ENCODE measurements around the gene GOLM1.

The GOLM1 gene

DNA sequence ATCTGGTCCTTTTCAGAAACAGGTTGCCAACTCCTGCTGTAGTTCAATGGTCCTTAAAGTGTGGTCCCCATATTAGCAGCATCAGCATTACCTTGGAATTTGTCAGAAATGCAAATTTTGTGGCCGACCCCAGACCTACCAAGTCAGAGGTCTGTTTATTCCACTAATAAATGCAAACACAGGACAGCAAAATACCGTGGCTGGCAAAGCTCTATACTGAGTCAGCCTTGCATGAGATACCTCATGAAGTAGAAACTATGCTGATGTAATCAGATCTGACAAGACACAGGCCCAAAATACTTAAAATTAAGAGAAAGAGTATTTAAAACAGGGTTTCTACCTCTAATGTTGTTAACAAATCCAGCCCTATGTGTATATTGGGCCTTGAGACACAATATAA, 3.0 kb downstream of the GOLM1 start:
- H3K4me1 ChIP-seq (ENCODE audit: low read length) = peaks cover 53% of the 10 kb centered on the region
- H3K9me3 ChIP-seq (ENCODE audit: insufficient read depth, low read length) = no peaks in the 10 kb centered on the region
- no peak overlapping the region for H3K9ac ChIP-seq (ENCODE audit: low read length)
- no peaks in the 10 kb centered on the region for H3K36me3 ChIP-seq (replicated peaks; ENCODE audit: low read depth, low read length)
- H2AFZ ChIP-seq (ENCODE audit: low read depth, low read length) = no peak overlapping the region
- H4K20me1 ChIP-seq (ENCODE audit: insufficient read depth, low read length) = no peaks in the 10 kb centered on the region
- no peak overlapping the region for H3K4me3 ChIP-seq (ENCODE audit: low read length)
- H3K4me2 ChIP-seq (ENCODE audit: low read length) = no peak overlapping the region
- TF ChIP-seq, protein P1, sequence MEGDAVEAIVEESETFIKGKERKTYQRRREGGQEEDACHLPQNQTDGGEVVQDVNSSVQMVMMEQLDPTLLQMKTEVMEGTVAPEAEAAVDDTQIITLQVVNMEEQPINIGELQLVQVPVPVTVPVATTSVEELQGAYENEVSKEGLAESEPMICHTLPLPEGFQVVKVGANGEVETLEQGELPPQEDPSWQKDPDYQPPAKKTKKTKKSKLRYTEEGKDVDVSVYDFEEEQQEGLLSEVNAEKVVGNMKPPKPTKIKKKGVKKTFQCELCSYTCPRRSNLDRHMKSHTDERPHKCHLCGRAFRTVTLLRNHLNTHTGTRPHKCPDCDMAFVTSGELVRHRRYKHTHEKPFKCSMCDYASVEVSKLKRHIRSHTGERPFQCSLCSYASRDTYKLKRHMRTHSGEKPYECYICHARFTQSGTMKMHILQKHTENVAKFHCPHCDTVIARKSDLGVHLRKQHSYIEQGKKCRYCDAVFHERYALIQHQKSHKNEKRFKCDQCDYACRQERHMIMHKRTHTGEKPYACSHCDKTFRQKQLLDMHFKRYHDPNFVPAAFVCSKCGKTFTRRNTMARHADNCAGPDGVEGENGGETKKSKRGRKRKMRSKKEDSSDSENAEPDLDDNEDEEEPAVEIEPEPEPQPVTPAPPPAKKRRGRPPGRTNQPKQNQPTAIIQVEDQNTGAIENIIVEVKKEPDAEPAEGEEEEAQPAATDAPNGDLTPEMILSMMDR (IDR thresholded peaks at IDR 0.05; ENCODE audit: low read depth, low read length) = no peak
- TF ChIP-seq EZH2phosphoT487 (IDR thresholded peaks at IDR 0.05; ENCODE audit: low read depth) = no peak
- peaks cover 17% of the 10 kb centered on the region for H3K27me3 ChIP-seq (ENCODE audit: low read depth, low read length)
- H3K79me2 ChIP-seq (ENCODE audit: low read length) = peaks cover 19% of the 10 kb centered on the region
- H3K27ac ChIP-seq (ENCODE audit: low read length) = no peak overlapping the region

DNA sequence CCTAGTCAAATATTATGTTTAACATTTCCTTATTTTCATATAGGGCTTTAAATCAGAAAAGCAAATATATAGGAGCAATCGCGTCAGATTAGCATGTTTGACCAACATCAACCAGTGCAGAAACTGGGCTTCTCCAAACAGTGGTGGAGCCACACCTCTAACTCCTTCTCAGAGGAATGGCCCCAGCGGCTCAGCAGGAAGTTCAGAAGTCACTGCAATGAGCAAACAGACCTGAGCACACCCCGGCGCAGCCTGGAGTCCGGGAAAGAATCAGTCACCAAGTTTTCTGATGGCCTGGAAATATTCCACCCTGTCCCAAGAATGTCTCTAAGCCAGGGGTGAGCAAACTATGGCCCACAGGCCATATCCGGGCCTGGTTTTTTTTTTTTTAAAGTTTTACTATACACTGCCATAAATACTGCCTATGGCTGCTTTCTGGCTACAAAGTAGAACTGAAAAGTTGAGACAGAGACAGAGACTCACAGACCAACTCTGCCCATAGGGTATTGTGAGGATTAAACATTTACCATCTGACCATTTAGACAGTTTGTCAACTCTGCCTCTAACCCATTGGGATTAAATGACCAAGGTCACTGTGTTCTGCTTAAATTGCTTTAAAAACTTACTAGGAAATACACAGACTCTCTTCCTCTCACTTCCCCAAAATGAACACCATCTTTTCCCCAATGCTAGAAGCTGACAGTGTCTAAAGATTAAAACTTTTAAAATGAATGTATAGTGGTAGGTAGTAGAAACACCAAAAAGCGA, 5.4 kb downstream of the GOLM1 start:
- Histone ChIP-seq H3K27me3 (ENCODE audit: low read depth, low read length) (0 out of 2 replicates have a peak, but pooled peaks cover 7% of the 10 kb centered on the region), H3K4me1 (ENCODE audit: low read length) (peaks cover 39% of the 10 kb centered on the region), H3K9ac (ENCODE audit: low read length) (no peak overlapping the region), H3K27ac (ENCODE audit: low read length) (peak overlapping the region; percentile 61), H3K4me2 (ENCODE audit: low read length) (peak overlapping the region; percentile 52), H3K79me2 (ENCODE audit: low read length) (peaks cover 19% of the 10 kb centered on the region), H3K9me3 (ENCODE audit: insufficient read depth, low read length) (no peaks in the 10 kb centered on the region), H3K4me3 (ENCODE audit: low read length) (peak overlapping the region; percentile 39), H2AFZ (ENCODE audit: low read depth, low read length) (no peak overlapping the region), H4K20me1 (ENCODE audit: insufficient read depth, low read length) (no peaks in the 10 kb centered on the region), H3K36me3 (replicated peaks; ENCODE audit: low read depth, low read length) (no peaks in the 10 kb centered on the region)
- TF ChIP-seq, protein P1 (IDR thresholded peaks at IDR 0.05; ENCODE audit: low read depth, low read length) = no peak
- no peak for TF ChIP-seq EZH2phosphoT487 (IDR thresholded peaks at IDR 0.05; ENCODE audit: low read depth)

DNA sequence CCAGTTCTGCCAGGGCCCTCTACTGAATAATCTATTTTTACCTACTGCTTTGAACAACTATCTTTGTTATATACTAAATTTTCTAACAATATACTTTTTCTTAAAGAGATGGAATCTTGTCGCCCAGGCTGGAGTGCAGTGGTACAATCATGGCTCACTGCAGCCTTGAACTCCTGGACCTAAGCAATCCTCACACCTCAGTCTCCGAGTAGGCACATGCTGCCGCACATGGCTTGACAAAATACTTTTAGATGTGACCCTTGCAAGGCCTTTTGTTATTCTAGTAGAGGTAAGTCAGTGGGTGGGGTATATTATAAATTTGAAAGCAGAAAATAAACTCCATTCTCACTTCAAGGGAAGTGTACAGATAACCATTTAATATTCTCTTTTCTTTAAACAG, 7.9 kb downstream of the GOLM1 start:
- Histone ChIP-seq H4K20me1 (ENCODE audit: insufficient read depth, low read length) (no peaks in the 10 kb centered on the region), H3K9ac (ENCODE audit: low read length) (no peak overlapping the region), H3K4me2 (ENCODE audit: low read length) (no peak overlapping the region), H2AFZ (ENCODE audit: low read depth, low read length) (no peak overlapping the region), H3K4me3 (ENCODE audit: low read length) (no peak overlapping the region), H3K79me2 (ENCODE audit: low read length) (peaks cover 13% of the 10 kb centered on the region), H3K36me3 (replicated peaks; ENCODE audit: low read depth, low read length) (no peaks in the 10 kb centered on the region), H3K27ac (ENCODE audit: low read length) (no peak overlapping the region), H3K27me3 (ENCODE audit: low read depth, low read length) (no peaks in the 10 kb centered on the region), H3K4me1 (ENCODE audit: low read length) (peaks cover 29% of the 10 kb centered on the region), H3K9me3 (ENCODE audit: insufficient read depth, low read length) (no peaks in the 10 kb centered on the region)
- TF ChIP-seq, protein P1 (IDR thresholded peaks at IDR 0.05; ENCODE audit: low read depth, low read length) = no peak

DNA sequence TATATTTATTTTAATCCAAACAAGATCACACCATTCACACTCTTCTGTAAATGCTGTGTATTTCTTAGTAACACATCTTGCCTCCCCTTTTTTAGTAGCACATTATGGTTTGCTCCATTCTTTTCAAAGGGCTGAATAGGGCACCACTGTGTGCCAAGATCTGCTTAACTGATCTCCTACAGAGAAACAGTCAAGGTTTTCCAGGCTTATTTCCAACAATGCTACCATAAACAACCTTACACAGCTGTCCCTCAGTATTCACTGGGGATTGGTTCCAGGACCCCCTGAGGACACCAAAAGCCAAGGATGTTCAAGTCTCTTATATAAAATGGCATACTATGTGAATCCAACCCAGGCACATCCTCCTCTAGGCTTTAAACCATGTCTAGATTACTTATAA, 16.5 kb downstream of the GOLM1 start:
- Histone ChIP-seq H3K27ac (ENCODE audit: low read length) (no peak overlapping the region), H3K79me2 (ENCODE audit: low read length) (no peaks in the 10 kb centered on the region), H3K36me3 (replicated peaks; ENCODE audit: low read depth, low read length) (no peaks in the 10 kb centered on the region), H3K4me3 (ENCODE audit: low read length) (no peak overlapping the region), H4K20me1 (ENCODE audit: insufficient read depth, low read length) (no peaks in the 10 kb centered on the region), H3K9me3 (ENCODE audit: insufficient read depth, low read length) (no peaks in the 10 kb centered on the region), H3K9ac (ENCODE audit: low read length) (no peak overlapping the region), H3K27me3 (ENCODE audit: low read depth, low read length) (no peaks in the 10 kb centered on the region), H3K4me2 (ENCODE audit: low read length) (no peak overlapping the region), H3K4me1 (ENCODE audit: low read length) (no peaks in the 10 kb centered on the region), H2AFZ (ENCODE audit: low read depth, low read length) (no peak overlapping the region)
- TF ChIP-seq EZH2phosphoT487 (IDR thresholded peaks at IDR 0.05; ENCODE audit: low read depth) = no peak
- TF ChIP-seq, protein P1 (IDR thresholded peaks at IDR 0.05; ENCODE audit: low read depth, low read length) = no peak
